Stimulated activated CD4-positive, alpha-beta T cell treated with anti-CD3 and anti-CD28 coated beads, TNF-alpha, amount 100 ng/mL, for 4 hours (primary cell): ENCODE measurements around the gene LRRK1.

Experiments
- DNase-seq, 3 experiments: peaks; one replicate each; pipeline ENCODE4 v3.0.0-alpha.2; 2020; ENCODE audit warnings: low read depth in 3 of 3

LRRK1 gene

GRCh38 chr15:101006931-101007691 is 88.0 kb downstream of the LRRK1 start:
- DNase-seq = peak; percentile 38 to 42 (median 41)

GRCh38 chr15:101008158-101009139 is 89.3 kb downstream of the LRRK1 start:
- peak; percentile 74 to 82 (median 80) for DNase-seq

DNA sequence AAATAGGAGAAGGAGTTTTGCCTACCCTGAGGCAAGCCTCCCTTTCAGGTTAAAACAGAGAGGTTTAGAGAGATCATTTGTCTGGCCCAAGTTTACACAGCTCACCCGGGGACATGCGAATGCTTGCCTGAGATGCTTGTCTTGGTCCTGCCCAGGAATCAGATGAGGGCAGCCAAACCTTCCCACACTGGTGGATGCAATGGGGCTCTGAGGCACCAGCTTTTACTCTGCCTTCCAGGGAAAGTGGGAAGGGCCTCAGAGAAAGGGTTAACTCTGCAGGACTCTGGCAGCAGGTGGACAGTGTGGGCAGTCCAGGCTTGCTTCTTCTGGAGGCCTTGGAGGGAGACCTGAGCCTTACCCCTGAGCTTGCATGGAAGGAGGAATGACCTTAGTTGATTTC is 90.0 kb downstream of the LRRK1 start:
- DNase-seq = no peak

DNA sequence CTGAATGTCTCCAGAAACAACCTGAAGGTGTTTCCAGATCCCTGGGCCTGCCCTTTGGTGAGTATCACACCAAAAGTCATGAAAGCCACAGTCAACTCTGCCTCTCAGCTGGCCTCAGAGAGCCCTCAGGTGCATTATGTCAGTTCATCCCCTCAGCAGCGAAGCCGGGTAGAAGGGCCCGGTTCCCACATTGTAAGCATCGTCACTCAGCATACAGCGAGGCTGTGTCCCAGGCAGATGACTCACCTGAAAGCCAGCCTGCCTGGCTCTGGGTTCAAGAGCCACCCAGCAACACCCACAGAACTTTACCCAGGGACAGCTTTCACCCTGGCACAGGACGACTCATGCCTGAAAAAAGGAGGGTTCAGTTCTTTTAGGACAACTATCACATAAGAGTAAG is 91.6 kb downstream of the LRRK1 start:
- DNase-seq = no peak

DNA sequence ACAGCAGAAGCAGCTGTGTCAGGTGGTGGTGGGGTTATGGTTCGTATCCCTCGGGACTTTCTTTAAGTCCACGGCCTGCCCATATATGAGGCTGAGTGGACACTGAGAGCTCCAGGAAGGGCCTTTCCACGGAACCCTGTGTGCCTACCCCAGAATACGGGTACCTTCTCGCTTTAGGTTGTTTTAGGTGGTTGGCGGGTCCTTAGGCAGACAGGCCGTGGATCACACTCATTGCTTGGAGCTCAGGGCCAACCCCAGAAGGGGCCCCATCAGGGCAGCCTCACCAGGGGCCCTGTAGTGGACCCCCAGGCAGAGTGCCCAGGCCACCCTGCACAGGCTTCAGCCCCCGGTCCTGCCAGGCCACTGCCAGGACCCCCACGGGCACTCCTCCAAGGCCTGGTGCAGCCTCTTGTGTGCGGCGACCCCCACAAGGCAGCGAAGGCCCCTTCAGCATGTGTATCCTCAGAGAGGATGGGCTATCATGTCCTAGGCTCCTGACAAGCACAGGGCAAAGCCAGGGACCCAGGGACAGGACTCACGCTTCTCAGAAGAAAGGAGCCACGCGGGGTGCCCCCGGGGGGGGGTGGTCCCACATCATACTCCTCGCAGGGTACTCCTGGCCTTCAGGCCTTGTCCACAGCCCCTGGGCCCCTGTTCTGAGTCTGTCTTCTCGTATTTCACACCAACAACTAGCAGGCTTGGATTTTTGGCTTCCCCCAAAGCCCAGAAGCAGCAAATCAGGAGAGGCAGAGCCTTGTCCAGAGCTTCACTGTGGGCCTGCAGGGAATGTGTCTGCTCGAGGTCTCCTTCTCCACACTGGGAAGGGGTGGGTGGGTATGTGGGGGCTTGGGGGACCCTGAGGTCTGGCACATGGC is 93.4 kb downstream of the LRRK1 start:
- DNase-seq = no peak

GRCh38 chr15:101013201-101013550 is 94.0 kb downstream of the LRRK1 start:
- DNase-seq = no peak

DNA sequence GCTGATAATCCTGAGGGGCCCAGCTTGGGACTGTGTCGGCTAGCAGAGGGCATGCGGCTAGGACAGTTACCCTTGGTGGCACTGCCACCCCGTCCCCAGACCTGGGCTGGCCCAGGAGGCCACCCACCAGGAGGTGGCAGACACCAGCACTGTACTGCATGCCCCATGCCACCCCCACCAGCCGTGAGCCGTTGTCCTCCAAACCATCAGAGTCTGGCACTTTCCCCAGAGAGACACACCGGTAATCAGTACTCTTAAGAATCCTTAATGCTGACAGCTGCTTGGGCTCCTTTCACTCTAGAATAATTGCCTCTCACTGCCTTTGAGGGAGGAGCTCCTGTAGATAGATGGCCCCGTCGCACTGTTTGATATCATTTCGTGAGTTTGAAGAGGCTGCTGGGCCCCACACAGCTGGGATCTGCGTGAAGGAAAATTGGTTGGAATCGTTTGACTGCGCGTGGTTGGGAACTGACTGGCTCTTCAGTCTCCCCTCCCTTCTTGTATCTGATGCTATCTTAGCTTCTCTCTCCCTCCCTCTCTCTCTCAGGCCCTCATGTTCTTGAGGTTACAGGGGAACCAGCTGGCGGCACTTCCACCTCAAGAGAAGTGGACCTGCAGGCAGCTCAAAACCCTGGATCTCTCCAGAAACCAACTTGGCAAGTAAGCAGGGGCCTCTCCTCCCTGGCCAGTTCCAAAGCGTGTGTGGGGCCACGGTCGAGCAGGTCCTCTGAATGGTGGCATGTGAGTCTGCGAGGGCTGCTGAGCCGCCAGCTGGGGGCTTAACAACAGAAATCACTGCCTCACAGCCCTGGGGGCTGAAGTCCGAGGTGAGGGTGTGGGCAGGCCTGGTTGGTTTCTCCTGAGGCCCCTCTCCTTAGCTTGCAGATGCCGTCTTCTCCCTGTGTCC is 94.9 kb downstream of the LRRK1 start:
- DNase-seq = no peak

DNA sequence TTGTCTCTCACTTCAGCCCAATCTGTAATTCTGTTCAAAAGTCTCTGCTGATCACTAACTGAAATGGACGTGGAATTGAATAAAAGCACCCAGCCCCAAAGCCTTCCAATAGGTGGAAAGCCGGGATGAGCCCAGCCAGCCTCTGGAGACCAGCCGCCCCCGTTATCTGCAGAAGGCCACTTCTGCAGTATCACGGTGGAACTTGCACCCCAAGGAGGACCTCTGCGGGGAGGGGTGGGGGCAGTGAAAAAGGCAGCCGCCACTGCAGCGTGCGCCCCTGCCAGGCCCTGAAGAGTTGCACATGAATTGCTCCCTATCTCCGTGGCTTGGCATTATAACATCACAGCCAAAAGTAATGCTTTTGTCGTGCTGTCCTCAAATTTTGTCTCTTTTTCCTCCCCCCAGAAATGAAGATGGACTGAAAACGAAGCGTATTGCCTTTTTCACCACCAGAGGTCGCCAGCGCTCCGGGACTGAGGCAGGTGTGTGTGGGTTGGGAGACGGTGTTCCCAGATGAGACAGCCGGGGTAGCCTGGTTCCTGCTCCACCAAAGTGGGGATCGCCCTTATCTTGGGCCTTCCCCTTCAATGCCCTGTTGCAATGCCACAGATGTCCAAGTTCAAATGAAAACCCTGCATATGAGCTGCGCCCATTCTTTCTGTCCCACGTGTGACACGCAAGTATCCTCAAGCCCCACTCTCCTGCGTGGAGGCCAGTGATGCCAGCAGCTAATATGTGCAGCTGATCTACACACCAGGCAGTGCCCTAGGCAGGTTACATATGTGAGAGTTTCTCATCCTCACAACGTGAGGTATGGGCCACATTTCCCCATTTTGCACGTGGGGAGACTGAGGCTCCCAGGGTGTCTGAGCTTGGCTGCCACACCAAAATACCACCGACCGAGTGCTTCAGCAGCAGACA is 96.0 kb downstream of the LRRK1 start:
- peak; percentile 43 to 62 (median 59) for DNase-seq

DNA sequence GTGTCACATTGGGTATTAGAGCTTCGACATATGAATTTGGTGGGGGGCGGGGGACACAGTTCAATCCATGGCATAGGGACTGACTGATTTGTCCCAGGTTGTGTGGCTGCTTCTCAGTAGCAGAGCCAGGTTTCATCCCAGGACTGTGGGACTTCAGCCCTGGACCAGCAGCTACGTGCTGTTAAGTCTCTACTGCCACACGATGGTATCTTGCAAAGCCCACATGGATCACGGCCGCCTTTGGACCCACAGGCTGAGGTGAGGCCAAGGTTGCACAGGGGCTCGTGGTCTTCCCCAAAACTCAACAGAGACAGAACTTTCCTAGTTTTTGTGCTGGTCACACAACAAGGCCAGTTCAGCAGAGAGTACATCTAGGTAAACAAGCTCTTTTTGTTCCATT is 97.4 kb downstream of the LRRK1 start:
- DNase-seq = no peak

GRCh38 chr15:101017093-101017754 is 98.1 kb downstream of the LRRK1 start:
- DNase-seq = no peak

- DNase-seq = no peak
Observed at GRCh38 chr15:101018016-101018415, 98.9 kb downstream of the LRRK1 start.

DNA sequence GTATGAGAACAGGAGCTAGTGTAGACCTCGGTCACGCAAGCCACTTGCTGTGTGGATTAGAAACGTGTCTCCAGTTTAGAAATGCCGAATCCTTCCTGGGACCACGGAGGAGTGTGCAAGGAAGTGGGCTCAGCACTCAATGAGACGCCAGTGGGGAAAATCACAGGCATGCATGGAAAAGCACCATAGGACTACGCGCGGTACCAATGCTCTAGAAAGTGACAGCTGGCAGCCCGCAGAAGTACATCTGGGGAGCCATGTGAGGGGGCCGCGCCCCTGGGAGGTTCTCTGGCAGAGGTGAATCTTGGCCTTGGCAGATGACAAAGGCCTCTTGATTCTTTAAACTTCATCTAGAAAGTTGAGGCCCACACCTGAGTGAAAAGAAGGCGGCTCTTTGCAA is 99.3 kb downstream of the LRRK1 start:
- DNase-seq = no peak

DNA sequence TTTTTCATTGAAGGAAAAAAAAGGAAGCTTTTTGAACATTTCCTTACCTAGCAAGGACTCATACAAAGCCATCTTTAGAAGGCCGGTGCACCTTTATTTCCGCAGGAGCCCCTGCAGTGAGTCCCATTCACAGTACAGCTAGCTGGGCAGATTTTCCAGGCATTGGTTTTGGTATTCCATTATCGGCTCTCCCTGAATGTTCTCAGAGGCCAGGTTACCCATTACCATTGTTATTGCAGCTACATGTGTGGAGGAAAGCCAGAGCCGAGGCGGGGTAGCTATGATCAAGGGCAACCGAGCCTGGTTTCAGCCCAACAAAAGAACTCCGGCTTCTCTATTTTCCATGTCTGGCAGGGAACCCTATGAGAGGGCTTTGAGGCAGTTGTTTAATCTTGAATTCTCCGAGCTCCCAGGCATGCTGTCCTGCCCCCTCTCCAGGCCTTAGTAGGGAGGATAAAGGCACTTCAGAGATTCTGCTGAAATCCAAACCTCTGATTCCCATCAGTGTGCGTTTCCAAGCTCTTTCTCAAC is 100.3 kb downstream of the LRRK1 start:
- no peak for DNase-seq

DNA sequence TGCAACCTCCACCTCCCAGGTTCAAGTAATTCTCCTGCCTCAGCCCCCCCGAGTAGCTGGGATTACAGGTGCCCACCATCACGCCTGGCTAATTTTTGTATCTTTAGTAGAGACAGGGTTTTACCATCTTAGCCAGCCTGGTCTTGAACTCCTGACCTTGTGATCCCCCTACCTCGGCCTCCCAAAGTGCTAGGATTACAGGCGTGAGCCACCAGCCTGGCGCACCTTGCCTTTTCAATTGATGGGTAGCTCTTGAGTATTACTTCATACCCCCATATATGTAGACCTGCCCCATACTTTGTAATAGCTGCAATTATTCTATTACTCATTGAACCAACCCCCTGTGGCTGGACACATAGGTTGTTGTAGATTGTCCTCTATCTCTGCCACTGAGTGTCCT is 101.3 kb downstream of the LRRK1 start:
- no peak for DNase-seq

DNA sequence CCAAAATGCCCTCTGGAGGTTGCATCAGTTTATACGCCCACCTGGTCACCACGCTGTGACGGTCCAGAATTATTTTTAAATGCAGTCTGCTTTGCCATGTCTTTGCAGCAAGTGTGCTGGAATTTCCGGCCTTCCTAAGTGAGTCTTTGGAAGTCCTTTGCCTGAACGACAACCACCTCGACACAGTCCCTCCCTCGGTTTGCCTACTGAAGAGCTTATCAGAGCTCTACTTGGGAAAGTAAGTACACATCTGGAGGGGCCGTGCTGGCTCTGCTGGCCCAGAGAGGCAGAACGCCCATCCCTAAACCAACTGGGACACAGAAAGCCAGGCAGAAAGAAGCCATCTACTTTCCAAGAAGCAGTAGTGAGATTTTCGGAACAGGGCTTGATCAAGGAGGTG is 101.8 kb downstream of the LRRK1 start:
- DNase-seq = no peak

GRCh38 chr15:101022306-101022705 is 103.1 kb downstream of the LRRK1 start:
- DNase-seq = no peak

- no peak for DNase-seq
Observed at GRCh38 chr15:101022876-101023275, 103.7 kb downstream of the LRRK1 start.

GRCh38 chr15:101023501-101024072 is 104.4 kb downstream of the LRRK1 start:
- DNase-seq = no peak
